SK-N-MC (cell line): ENCODE results near the gene GNA14.

Experiments used
- DNase-seq: peaks from one replicate; pipeline ENCODE4 v3.0.0-alpha.2; 2011; ENCODE audit warnings: low read depth, low spot score
- H3K27ac ChIP-seq: fragments of 200-600 bp; sonication (generic); 2 replicates; pipeline ENCODE4 v1.5.1; 2016; ENCODE audit warnings: mixed run types
- H3K36me3 ChIP-seq: fragments of 200-600 bp; sonication (generic); 2 replicates; pipeline ENCODE4 v1.6.1; 2017; ENCODE audit warnings: antibody characterized with exemption, low read length, mixed read lengths; ENCODE audit not compliant: insufficient read depth
- H3K4me3 ChIP-seq: fragments of 200-600 bp; sonication (generic); 2 replicates; pipeline ENCODE4 v1.5.1; 2016
- H3K9ac ChIP-seq: fragments of 200-600 bp; sonication (generic); 2 replicates; pipeline ENCODE4 v1.8.0; 2017; ENCODE audit warnings: mixed run types, mixed read lengths; ENCODE audit not compliant: insufficient read length
- H3K9me3 ChIP-seq: fragments of 200-600 bp; sonication (generic); 2 replicates; pipeline ENCODE4 v1.6.1; 2017; ENCODE audit warnings: low read depth, mild to moderate bottlenecking, antibody characterized with exemption, low read length, moderate library complexity, mixed read lengths
- EZH2 ChIP-seq: fragments of 200-600 bp; sonication (generic); IDR thresholded peaks from one replicate; pipeline ENCODE4 v1.6.1; 2017; ENCODE audit warnings: antibody characterized with exemption
- FOXP2 ChIP-seq: optimal IDR thresholded peaks from 2 replicates; pipeline ENCODE3; 2011; ENCODE audit warnings: mild to moderate bottlenecking, moderate library complexity; ENCODE audit not compliant: insufficient read depth; ENCODE audit errors: extremely low read length, control extremely low read depth
- POLR2AphosphoS5 ChIP-seq: IDR thresholded peaks from 2 replicates; pipeline ENCODE4 v1.6.1; 2012; ENCODE audit warnings: mild to moderate bottlenecking, low read depth, low read length, borderline replicate concordance

Gene GNA14

DNA sequence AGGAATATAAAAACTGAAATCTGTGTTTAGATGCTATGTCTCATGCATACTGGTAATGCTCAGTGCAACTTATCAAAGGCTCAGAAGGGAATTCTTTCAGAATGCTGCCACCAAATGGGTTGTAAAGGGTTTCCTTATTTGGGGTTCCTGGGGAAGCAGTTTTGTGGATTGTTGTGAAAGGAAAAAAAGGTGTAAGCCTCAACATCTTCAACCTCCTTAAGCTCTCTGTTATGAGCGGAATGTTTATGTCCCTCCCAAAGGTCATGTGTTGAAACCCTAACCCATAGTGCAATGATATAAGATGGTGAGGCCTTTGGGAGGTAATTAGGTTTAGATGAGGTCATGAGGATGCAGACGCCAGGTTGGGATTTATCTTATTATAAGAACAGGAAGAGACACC is 41.6 kb downstream of the GNA14 start:
- Histone ChIP-seq H3K27ac (no peak overlapping the region), H3K9ac (no peak overlapping the region), H3K4me3 (no peak overlapping the region), H3K36me3 (no peaks in the 10 kb centered on the region), H3K9me3 (no peaks in the 10 kb centered on the region)
- no peak for TF ChIP-seq EZH2
- no peak for TF ChIP-seq POLR2AphosphoS5
- no peak for TF ChIP-seq FOXP2
- no peak for DNase-seq

DNA sequence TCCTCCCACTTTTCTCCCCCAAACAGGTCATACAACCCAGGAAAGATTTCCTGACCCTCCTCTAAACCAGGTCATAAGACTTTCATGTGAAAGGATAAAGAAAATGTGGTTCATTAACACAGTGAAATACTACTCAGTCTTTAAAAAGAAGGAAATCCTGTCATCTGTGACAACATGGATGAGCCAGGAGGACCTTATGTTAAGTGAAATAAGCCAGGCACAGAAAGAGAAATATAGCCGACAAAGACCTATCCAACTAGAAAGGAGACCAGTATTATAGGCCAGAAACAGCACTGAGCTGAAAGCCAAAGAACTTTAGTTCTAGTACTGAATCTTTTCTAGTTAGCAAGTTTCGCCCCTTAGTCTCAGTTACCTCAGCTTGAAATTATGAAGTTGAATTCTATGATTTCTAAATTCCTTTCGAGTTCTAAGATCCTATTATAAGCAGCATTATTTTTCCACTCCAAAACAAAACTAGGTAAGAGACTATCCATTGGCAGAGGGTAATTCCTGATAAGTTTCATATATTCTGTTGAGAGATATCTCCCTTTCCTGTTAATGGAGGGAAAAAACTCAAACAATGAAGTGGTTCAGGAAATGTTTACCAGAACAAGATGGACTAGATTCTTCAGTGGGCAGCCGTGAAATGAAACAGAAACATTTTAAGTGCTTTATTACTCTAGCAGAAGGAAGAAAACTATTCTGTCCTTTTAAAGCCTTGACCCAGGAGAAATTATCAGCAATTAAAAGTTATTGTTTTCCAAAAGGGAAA is 42.5 kb downstream of the GNA14 start:
- H3K4me3 ChIP-seq = no peak overlapping the region
- H3K27ac ChIP-seq = no peak overlapping the region
- H3K36me3 ChIP-seq = no peaks in the 10 kb centered on the region
- no peak for TF ChIP-seq EZH2
- TF ChIP-seq FOXP2 = no peak
- no peak for TF ChIP-seq POLR2AphosphoS5
- DNase-seq = no peak
- H3K9me3 ChIP-seq = no peaks in the 10 kb centered on the region
- H3K9ac ChIP-seq = no peak overlapping the region

DNA sequence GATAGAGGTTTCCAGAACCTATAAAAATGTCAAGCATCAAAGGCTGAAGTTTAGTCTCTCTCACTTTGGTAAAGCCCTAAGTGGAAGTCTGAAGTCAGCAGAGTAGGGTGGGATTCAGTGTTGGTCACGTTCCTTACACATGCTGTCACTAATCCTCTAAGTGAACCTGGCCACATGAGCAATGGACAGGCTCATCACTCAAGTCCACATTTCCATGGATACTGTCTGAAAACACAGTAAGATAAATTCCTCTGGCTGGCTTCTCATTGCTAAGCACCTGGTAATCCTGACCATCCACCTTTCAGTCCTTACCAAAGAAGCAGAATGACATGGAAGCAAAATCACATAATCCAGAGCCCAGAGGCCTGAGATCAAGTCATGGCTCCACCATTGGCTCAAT is 43.8 kb downstream of the GNA14 start:
- no peak overlapping the region for H3K27ac ChIP-seq
- no peaks in the 10 kb centered on the region for H3K36me3 ChIP-seq
- H3K9me3 ChIP-seq = no peaks in the 10 kb centered on the region
- no peak for TF ChIP-seq POLR2AphosphoS5
- no peak for TF ChIP-seq FOXP2
- TF ChIP-seq EZH2 = no peak
- no peak overlapping the region for H3K4me3 ChIP-seq
- no peak for DNase-seq
- no peak overlapping the region for H3K9ac ChIP-seq

DNA sequence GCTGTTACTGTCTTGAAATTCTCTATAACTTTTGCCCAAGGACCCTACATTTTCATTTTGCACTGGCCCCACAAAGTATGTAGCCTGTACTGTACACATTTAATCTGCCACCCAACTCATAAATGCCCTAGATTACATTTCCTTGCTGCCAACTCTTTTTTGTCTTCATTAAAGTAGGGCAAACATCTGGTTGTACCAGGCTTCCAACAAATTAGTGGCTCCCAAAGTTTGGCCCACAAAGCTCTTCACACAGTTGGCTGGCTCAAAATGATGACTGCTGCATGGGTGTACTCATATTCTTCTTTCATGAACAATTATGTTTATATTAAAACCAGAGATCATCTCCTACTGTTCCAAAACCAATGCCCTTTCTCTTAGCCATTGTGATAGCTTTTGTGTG is 45.3 kb downstream of the GNA14 start:
- Histone ChIP-seq H3K9me3 (no peaks in the 10 kb centered on the region), H3K9ac (no peak overlapping the region), H3K27ac (no peak overlapping the region), H3K36me3 (no peaks in the 10 kb centered on the region), H3K4me3 (no peak overlapping the region)
- no peak for DNase-seq
- TF ChIP-seq POLR2AphosphoS5 (no peak), EZH2 (no peak), FOXP2 (no peak)

DNA sequence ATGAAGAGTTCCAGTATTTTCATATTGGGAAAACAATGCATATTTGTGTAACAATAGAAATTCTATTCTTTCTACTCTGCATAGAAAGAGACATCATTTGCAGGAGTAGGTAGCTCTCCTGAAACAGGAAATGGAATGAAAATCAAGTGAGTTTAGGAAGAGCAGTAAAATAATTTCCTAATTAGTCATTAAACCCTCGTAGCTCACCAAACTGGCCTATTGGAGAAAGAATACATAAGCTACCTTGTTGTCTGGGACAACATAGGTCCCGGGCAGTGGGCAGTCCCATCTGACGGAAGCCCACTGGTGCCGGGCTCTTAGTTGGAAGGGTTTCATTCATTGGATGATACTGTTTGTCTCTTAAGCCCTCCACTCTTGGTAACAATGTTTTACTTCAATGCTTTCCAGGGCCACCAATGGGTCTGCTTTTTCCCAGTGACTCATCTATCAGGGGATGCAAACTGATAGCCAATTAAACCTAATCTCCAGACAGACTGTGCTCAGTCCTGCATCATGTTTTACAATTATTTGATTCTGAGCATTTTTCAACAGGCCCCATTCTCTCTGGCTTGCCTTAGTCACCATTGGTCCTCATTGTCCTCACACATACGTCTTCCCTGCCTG is 46.5 kb downstream of the GNA14 start:
- no peak overlapping the region for H3K9ac ChIP-seq
- H3K9me3 ChIP-seq = no peaks in the 10 kb centered on the region
- H3K36me3 ChIP-seq = no peaks in the 10 kb centered on the region
- H3K4me3 ChIP-seq = no peak overlapping the region
- no peak overlapping the region for H3K27ac ChIP-seq
- TF ChIP-seq EZH2 (no peak), FOXP2 (no peak), POLR2AphosphoS5 (no peak)
- DNase-seq = no peak

DNA sequence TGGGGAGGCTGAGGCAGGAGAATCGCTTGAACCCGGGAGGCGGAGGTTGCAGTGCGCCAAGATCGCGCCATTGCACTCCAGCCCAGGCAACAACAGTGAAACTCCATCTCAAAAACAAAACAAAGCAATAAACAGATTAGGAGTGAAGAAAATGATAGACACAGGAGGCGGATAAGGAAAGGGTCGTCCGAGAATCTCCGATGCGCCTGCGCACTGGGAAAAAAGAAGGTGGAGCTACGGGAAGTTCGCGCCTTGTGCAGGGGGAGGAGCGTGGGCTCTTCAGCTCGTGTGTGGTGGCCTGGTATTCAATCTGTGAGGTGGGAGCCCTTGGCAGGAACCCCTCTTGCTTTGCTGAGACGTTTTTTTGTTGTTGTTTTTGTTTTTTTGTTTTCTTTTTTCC is 47.3 kb downstream of the GNA14 start:
- Histone ChIP-seq H3K36me3 (no peaks in the 10 kb centered on the region), H3K9me3 (no peaks in the 10 kb centered on the region), H3K27ac (no peak overlapping the region), H3K4me3 (no peak overlapping the region), H3K9ac (no peak overlapping the region)
- no peak for DNase-seq
- TF ChIP-seq EZH2 (no peak), POLR2AphosphoS5 (no peak), FOXP2 (no peak)

DNA sequence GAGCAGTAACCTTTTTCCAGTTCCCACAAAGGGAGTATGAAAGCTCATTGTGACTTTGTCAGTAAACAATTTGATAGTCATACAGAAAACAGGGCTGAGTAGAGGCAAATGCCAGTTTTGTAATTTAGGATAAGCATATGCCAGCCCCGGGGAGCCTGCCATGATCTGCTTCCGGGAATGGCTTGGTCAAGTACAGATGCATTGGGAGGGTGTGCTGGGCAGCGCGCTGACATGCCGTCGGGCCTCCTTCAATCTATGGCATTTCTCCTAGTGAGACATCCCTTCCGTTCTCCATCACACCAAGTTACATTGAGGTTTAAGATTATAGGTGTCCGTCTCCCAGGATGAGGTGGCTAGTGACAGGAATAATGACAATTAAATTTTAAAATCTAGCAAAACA is 48.6 kb downstream of the GNA14 start:
- no peaks in the 10 kb centered on the region for H3K9me3 ChIP-seq
- H3K4me3 ChIP-seq = no peak overlapping the region
- H3K9ac ChIP-seq = no peak overlapping the region
- no peak for DNase-seq
- H3K36me3 ChIP-seq = no peaks in the 10 kb centered on the region
- no peak overlapping the region for H3K27ac ChIP-seq
- TF ChIP-seq FOXP2 (no peak), EZH2 (no peak), POLR2AphosphoS5 (no peak)

DNA sequence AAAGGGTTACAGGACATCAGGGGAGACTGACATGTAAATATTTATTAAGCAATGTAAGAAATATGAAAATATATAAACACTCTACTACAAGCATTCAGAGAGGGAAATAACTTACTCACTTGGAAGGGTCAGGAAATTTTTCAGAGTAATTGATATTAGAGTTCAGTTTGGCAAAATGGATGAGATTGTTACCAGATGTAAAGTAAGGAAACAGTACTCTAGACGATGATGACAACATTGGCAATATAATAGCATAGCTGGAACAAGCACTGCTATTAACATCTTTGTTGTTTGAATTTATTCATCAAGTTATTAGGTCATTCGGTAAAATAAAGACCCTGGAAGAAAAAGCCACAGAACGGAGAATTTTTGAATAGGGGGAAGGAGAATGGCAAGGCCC is 49.1 kb downstream of the GNA14 start:
- no peak for TF ChIP-seq EZH2
- no peak for TF ChIP-seq POLR2AphosphoS5
- TF ChIP-seq FOXP2 = no peak
- no peak for DNase-seq
- no peaks in the 10 kb centered on the region for H3K9me3 ChIP-seq
- no peak overlapping the region for H3K9ac ChIP-seq
- no peak overlapping the region for H3K4me3 ChIP-seq
- H3K36me3 ChIP-seq = no peaks in the 10 kb centered on the region
- no peak overlapping the region for H3K27ac ChIP-seq

DNA sequence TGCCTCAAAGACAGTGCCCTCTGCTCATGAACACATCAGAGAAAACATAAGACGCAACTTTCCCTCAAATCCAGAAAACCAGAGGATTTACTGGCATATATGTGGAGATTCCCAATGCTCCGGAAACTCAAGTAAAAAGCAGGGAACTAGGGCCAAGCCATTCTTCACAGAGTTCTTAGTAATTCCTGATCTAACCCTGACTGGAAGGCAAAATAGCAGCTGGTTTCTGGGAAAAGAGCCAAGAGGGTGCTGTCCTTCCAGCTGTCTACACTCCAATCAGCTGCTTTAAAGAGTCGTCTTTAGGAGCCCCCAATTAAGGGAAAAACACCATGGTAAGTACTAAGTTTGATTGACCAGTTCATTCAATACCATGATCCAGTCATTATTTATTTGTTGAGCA is 49.6 kb downstream of the GNA14 start:
- no peak overlapping the region for H3K27ac ChIP-seq
- TF ChIP-seq FOXP2 (no peak), POLR2AphosphoS5 (no peak), EZH2 (no peak)
- no peaks in the 10 kb centered on the region for H3K9me3 ChIP-seq
- H3K9ac ChIP-seq = no peak overlapping the region
- no peaks in the 10 kb centered on the region for H3K36me3 ChIP-seq
- no peak for DNase-seq
- H3K4me3 ChIP-seq = no peak overlapping the region
